GM19438 (cell line): ENCODE measurements around the gene MIPEP.

Experiments used
- ATAC-seq: cut with Tn5 transposase; IDR thresholded peaks from one replicate; pipeline ENCODE4 v1.9.1; 2021; ENCODE audit warnings: low read depth; ENCODE audit not compliant: unreplicated experiment

Gene MIPEP

DNA sequence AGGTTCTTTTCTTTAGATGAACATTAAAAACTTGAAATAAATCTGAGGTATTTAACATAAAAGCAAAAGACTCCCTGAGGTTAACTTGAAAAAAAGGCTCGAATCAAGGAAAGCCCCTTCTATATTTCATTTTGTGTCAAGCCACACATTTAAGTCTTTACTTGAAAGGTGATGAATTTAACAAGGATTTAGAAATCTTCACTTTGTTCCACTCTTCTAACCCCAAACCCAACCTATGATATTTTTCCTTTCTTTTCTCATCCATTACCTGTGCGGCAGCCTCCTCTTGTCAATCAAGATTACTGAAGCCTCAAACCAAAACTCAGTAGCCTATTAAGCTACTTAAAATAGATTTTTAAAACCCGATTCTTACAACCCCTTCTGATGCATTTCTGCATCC is 33.8 kb downstream of the MIPEP start:
- ATAC-seq = no peak

DNA sequence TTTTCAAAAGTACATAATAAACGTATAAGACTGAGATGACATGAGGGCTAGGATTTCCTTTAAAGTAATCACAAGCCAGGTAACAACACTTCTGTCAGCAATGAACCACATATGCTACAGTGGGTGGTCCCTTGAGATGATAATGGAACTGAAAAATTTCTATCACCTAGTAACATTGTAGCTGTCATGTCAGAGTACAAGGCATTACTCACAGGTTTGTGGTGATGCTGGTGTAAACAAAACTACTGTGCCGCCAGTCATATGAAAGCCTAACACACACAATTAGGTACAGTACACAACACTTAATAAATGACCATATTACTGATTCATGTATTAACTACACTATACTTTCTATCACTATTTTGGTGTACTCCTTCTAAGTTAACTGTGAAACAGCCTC is 36.8 kb downstream of the MIPEP start:
- ATAC-seq = no peak

DNA sequence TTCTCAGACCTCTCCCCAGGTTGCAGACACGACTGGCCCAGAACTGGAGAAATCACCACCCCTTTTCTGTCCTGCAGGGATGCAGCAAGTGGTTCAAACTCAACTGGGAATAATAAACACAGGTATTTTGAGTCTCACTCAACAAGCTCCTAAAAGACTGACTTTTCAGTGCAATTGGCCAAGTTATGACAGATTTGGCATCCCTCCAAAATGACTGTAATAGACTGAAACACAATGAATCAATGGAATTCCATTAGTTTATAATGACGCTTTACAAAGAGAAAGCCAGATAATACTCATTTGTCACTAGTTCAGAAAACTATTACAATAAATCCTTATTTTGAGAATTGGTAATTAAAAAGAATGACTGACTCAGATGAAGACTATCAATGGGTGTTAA is 38.1 kb downstream of the MIPEP start:
- ATAC-seq = no peak

DNA sequence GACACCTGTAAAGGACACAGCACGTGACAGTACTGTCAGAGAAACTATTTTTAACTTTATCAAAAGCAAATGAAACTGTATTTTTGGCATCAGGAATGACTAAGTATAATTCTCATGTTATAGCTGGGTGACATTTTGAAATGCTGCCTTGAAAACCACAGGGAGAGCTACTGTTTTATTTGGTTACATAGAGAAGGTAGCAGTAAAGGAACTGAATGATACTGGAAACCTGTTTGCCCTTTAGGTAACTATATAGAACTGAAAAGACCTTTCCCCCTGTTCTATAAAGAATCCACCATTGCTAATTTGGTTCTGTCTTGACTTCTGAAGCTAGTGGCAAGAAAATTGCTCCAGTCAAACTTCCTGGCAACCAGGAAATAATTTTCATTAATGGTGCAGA is 39.1 kb downstream of the MIPEP start:
- ATAC-seq = no peak

DNA sequence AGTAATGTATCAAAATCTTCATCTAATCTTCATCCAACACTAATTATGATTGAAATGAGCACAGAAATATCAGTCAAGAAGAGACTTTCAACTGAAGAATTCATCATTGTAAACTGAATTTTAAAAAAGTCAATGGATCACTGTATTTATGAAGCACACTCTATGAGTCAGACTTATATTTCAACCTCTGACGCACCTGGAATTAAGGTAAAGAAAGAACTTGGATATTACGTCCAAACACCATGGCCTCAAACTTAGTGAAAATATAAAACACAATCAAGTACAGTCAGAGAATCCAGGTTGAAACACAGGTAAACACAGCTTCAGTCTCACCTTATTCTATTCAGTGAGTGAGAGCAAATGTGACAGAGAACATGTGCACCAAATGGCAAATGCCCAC is 39.5 kb downstream of the MIPEP start:
- no peak for ATAC-seq

DNA sequence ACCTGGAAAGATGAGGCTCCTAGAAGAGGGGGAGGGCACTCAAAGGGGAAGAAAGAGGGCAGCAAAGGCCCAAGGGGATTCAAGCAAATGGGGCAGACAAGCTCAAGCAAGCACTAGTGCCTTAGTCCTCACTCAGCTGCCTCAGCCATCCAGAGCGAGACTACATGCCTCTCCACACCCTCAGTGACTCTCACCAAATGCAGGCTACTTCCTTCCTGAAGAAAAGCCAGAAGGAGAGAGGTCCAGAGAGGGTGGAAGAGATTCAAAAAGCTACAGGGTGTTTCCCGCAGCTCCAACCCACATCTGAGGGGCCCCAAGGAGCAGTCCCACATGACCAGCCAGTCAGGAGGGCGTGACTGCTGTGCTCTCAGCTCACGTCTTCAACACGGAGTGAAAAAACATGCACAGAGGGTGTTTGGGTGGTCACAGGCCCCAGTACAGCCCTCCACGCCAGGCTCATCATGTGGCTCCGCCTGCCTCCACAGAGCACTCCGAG is 40.5 kb downstream of the MIPEP start:
- ATAC-seq = no peak

DNA sequence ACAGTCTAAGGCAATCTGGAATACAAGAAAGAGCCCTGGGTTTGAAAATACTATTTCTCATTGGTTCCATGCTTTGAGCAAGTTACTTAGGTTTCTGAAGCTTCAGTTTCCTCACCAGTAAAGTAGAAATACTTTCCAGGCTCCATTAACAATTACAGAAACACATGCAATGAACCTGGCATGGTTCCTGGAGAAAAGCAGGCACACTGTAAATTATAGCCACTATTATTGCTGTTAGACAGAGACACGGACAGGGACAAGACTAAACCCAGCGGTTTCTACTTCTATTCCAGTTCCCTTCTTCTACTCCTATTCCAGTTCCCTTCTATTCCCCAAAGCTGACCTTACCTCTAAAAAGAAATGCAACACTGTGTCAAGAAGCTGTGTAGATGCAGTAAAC is 41.2 kb downstream of the MIPEP start:
- no peak for ATAC-seq

DNA sequence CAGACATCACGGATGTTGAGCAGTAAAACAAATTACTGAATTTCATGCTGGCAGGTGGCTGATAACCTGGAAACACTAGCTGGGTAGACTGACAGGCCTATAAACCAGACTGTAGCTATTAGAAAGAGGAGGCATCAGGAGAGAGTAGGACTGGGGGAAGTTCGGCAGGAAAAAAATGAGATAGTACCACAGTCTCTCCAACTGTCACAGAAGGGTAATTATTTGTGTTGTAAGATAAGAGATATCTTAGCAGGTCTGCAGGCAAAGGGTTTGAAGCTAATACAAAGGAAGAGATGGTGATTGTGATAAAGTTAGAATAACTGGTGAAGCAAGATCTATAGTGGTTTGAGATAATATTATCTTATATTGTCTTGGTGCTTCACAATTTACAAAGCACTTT is 41.7 kb downstream of the MIPEP start:
- no peak for ATAC-seq

DNA sequence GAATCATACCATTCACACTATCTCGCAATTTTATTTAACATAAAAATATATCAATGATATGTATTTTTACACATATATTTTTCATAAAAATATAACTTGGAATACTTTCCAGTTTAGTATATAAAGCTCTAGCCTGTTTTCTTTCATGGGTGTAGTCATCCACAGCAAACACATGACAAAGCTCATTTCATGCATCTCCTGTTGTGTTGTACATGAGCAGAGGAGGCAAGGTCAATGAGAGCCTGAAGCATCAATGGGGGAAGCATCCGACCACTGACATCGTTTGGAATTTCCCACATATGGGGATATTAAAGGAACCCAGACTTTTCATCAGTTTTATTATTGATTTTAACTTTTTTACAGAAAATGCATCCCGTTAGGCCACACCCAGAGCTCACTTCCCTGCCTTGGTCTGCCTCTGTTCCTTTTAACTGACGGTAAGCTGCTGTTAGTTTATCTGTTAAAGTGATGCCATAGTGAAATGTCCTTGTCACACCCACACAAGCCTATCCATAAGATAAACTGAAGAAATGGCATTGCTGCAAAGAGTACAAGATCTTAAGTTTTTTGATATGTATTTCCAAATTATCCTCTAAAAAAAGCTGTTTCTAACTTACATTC is 44.0 kb downstream of the MIPEP start:
- no peak for ATAC-seq

DNA sequence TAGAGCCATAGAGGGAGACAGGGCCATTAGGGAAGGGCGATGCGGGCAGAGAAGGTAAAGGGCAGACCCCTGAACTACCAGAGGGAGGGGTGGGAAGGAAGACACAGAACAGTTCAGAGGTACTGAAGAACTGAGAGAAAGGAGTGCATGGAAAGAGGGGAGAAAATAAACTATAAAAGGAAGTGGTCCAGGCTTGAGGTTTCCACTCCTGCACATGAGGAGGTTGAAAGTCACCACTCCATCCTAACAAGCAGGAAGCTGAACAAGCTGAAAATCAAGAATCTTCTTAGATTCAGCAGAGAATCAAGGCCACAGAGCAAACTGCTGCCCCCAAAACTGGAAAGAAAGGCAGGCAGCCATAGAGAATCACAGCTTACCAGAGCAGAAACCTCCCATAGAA is 45.1 kb downstream of the MIPEP start:
- ATAC-seq = no peak

DNA sequence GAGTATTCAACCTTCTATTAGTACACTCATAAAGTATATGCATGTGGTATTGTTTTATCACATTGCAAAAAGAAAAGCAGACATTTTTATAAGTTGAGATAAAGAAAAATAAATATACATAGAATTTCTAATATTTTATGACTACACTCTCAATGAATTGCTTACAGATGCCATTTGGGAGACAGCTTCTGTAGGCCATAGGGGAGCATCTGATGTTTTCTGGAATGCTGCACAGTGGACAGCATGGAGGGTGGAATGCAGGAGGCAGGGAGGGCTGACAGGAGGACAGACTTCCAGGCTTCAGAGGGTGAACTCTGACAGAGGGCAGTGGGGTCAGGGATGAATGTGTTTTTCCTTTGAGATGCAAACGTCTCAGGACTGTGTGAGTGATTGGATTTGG is 45.8 kb downstream of the MIPEP start:
- ATAC-seq = no peak

DNA sequence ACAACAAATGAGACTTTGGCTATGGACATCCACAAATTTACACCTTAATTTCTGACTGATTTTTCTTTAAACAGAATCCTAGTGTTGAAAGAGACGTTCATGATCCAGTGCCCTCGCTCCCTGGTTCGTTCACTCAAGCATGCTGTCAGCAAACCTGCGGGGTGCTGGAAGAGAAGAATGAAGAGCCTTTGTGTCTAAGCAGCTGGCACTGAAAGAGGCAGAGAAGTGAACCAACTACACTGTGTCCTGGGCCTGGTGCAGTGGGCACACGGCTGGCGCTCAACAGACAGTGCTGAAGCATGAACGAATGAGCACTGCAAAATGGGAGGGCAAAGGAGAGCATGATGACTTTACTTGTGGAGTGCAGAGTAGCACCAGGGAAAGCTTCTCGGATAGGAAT is 46.8 kb downstream of the MIPEP start:
- no peak for ATAC-seq

DNA sequence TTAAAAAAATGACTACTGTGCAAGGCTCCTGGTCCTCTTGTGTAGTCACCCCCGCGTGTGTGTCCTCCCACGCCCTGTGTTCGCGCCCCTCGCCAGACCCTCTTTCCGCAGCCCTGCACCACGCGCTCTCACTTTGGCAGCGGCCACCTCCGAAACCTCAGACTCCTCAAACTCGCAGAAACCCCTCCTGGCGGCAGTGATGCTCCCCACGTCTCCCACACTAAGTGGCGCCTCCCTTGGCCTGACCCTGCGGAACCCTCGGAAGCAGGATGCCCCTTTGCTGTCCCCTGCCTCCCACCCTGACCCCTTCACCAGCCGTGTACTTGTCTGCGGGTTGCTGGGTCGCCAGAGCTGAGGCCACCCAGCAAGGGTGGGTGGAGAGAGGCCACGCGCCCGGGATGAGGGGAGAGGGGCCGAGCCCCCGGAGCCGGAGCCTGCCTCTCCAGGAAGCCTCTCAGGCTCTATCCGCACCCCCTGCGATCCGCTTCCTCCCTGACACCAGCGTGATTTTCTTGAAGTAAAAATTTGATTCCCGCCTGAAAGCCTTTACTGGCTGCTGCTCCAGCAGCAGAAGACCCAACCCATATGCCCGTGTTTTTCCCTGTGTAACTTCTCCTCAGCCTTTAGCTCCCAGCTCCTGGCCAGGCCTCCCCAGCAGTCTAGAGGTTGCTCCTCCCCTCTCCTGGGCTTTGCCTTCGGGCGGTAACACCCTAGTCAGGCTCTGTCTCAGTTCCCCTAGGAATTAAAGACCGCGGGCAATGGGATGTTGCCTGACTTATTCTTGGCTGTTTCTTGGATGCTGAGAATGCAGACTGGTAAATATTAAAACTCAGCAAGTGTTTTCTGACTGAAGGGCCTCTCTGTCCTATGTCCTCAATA is 55.2 kb downstream of the MIPEP start:
- no peak for ATAC-seq

DNA sequence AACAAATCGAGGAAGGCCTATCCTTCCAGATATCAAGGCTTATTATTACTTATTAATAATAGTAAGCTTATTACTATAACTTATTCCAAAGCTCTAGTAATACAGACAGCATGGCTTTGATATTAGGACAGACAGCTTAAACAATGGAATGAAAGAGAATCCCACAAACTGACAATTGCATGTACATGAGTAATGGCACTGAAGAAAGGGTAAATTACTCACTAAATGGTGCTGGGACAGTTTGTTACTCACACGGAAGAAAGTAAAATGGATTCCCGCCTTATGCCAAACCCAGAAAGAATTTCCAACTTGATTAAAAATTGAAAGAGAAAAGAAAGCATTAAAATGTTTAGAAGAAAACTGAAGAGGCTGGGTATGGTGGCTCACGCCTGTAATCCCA is 60.3 kb downstream of the MIPEP start:
- no peak for ATAC-seq

DNA sequence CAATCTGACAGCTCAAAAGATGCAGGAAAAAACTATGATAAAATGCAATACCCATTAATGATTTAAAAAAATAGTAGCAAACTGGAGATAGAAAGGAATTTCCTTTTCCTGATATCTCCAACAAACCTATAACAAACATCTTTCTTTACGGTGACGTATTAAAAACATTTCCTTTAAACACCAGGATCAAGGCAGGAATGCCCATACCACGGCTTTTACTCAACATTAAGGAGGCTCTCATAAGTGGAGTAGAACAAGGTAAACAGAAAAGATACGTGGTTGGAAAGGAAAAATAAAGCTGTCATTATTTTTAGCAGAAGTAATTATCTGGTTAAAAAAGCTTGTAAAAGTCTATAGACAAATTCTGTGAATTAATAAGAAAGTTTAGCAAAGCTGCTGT is 61.1 kb downstream of the MIPEP start:
- ATAC-seq = no peak

DNA sequence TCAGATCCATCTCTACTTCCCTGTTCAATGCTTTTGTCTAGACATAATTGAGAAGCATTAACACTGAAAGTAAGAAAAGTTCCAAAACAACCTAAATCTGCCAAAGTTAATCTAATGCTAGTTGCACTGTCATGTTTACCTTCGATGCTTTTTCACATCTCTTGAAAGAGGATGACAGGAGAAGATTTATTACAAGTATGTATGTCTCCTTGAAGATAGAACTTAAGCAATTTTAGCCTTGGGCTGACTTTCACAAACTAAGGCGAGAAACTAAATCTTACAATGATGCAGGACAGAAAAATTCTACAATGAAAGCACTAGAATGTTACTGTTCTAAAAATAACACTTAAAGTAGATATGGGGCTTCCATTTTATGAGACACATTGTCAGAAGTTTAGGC is 64.0 kb downstream of the MIPEP start:
- ATAC-seq = no peak

DNA sequence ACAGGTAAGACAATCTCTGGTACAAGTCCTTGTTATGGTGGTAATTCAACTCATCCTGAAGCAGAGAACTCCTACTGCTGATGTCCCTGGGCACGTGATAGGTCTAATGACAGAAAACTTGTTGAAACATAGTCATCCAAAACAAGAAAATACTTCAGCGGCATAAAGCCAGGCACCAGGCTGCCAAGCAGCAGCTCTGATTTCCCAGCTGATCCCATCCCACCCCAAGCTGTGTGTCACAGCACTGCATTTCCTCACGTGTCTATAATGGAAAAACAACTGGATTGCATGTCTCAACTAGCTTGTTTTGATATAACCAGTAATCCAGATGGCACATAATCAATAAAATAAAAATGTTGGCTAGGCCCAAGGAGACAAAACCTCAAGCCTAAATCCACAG is 64.8 kb downstream of the MIPEP start:
- ATAC-seq = no peak

DNA sequence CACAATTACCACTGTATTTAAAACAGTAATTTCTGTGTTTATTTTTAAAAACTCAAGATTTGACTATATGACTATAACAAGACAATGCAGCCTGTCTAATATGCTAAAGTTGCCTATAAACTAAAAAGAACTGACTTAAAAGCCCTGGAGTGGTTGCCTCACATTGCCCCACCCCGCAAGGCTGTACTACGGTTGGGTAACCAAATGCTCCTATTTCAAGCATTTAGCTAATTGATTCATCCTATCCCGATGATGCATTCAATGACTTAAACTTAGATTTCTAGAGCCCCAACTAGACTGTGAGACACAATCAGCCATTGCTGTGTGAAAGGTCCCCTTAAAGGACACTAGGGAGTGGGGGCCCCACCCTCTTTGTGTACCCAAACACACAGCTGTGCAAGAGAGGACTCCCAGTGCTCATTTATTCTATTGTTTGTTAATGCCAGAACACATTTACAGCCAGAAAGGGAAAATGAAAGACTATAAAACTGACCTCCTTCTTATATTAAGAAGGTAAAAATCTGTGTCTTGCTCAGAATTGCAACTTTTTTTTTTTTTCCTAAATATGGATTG is 66.9 kb downstream of the MIPEP start:
- ATAC-seq = no peak

DNA sequence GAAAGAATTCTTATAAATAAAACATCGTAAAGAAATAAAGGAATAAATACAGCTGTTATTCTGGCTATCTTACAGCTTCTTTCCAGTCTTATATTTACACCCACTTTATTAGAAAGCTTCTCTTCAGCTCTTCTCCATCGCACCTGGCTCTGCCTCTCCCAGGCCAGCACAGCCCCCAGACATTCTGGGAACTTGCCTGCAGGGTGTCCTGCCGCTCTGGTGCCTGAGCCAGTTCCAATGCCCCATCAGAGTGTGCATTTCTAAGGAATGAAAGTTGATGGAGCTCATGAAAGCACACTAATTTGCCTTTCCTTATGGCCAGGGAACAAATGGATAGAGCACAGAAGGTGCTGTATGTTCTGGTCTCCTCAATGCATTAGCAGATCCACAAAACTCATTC is 68.7 kb downstream of the MIPEP start:
- ATAC-seq = no peak

DNA sequence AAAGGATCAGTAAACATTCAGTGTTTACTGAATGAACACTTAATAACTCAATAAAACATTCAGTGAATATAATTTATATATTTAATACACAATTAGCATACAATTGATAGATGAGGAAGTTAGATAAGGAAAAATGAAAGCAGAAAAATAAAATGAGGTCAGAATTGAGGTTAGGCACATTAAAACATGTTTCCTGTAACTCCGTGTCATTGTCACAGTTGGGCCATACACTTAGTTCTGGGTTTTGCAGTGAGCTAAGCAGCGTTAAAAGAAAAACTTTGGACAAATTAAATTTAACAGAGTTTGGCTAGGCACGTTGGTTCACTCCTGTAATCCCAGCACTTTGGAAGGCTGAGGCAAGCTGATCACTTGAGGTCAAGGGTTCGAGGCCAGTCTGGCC is 71.4 kb downstream of the MIPEP start:
- no peak for ATAC-seq

DNA sequence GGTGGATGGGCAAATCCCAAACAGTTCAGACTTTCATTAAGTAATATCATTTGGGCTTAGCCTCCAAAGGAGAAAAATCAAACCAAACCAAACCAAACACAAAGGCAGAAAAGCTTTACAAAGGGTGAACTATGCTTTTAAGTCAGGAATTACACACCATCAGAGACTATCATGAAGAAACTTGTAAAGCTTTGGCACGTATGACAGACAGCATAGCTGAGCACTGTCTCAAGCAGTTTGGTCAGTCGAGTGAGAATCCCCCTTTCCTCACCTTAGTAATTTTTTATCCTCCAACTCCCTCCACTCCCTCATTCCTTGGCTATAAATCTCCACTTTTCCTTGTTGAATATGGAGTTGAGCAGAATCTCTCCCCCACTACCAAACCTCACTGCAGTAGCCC is 72.1 kb downstream of the MIPEP start:
- ATAC-seq = no peak

DNA sequence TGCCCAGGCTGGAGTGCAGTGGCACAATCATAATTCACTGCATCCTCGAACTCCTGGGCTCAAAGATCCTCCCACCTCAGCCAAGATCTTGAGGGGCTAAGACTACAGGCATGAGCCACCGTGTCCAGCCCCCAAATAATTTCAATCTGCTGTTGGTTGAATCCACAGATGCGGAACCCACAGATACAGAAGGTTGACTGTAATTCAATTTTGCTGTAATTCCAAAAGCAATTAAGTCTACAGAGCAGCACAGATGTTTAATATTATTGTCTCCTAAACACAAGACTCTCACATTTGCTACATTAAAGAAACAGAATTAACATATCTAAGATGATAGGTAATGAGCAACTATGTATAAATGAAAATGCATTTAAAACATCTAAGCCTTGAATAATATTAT is 75.6 kb downstream of the MIPEP start:
- no peak for ATAC-seq
